Inferior parietal cortex (tissue), 1 donor: ENCODE data around the gene DOCK11.
"Not testable (repeated sequence)": the region's sequence is repeated elsewhere in the genome, so short reads cannot be mapped to it uniquely, and the experiment has no call there.

Experiments used
- DNase-seq: peaks from one replicate; pipeline ENCODE4 v3.0.0-alpha.2; 2016; ENCODE audit errors: extremely low spot score

Gene DOCK11

GRCh38 chrX:118570209-118570608 is 74.6 kb downstream of the DOCK11 start:
- no peak for DNase-seq

GRCh38 chrX:118571836-118572235 is 76.2 kb downstream of the DOCK11 start:
- DNase-seq = no peak

GRCh38 chrX:118574666-118575065 is 79.1 kb downstream of the DOCK11 start:
- DNase-seq = no peak

DNA sequence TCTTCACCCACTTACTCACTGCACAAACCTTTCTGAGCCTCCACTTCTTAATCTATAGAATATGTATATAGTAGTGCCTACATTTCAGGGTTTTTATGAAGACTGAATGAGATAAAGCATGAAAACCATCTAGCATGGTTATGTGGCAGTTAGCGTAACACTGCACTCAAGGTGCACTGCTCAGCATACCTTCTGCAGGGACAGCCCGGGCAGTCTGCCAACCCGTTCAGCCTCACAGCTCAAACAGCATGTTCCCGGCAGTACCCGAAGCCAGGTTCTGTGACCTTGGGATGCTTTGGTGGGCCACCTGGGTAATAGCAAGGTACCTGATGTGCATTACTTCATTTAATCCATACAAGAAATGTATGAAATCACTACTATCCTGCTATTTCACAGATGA is 81.4 kb downstream of the DOCK11 start:
- no peak for DNase-seq

GRCh38 chrX:118579417-118579816 is 83.8 kb downstream of the DOCK11 start:
- no peak for DNase-seq

GRCh38 chrX:118582926-118583325 is 87.3 kb downstream of the DOCK11 start:
- DNase-seq = not testable (repeated sequence)

DNA sequence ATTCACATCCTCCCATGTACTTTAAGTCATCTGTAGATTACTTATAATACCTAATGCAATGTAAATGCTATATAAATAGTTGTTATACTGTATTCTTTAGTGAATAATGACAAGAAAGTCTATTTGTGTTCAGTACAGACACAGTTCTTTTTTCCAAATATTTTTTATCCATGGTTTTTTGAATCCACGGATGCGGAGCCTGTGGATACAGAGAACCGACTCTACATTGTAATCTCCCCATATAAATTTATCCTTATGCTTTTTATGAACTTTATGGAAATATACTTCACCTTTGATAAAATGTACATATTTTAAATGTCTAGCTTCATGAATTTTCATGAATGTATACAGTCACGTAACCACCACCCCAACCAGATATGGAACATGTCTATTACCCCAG is 88.2 kb downstream of the DOCK11 start:
- DNase-seq = no peak

GRCh38 chrX:118585296-118585695 is 89.7 kb downstream of the DOCK11 start:
- DNase-seq = no peak

DNA sequence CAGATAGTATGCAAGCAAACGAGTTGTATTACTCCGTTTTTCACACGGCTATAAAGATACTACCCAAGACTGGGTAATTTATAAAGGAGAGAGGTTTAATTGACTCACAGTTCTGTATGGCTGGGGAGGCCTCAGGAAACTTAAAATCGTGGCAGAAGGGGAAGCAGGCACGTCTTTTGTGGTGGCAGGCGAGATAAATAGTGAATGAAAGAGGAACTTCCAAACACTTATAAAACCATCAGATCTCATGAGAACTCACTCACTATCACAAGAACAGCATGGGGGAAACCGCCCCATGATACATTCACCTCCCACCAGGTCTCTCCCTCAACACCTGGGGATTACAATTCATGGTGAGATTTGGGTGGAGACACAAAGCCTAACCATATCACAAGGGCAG is 90.6 kb downstream of the DOCK11 start:
- not testable (repeated sequence) for DNase-seq

- DNase-seq = no peak
Observed at GRCh38 chrX:118588715-118589114, 93.1 kb downstream of the DOCK11 start.

DNA sequence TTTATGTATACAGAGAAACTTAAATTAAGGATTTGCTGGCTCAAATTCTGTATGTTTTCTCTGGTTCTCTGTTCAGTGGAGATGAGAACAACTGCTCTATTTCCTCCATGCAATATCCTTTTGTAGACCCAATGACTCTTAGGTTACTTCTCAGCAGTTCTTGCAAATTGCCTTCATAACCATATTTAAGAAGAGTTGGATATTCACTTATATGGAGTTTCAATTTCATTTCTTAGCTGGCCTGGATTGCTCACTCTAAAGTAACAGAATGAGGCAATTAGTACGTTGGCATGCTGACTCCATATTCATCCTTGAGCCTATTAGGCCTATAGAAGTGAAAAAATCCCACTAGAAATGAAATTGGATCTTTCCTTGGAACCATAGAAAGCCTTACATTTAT is 93.6 kb downstream of the DOCK11 start:
- DNase-seq = no peak

DNA sequence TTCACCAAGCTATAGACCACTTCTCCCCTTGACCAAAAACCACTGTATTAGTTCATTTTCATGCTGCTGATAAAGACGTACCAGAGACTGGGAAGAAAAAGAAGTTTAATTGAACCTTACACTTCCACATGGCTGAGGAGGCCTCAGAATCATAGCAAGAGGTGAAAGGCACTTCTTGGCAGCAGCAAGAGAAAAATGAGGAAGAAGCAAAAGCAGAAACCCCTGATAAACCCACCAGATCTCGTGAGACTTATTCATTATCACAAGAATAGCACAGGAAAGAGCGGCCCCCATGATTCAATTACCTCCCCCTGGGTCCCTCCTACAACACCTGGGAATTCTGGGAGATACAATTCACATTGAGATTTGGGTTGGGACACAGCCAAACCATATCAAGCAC is 97.8 kb downstream of the DOCK11 start:
- DNase-seq = no peak

DNA sequence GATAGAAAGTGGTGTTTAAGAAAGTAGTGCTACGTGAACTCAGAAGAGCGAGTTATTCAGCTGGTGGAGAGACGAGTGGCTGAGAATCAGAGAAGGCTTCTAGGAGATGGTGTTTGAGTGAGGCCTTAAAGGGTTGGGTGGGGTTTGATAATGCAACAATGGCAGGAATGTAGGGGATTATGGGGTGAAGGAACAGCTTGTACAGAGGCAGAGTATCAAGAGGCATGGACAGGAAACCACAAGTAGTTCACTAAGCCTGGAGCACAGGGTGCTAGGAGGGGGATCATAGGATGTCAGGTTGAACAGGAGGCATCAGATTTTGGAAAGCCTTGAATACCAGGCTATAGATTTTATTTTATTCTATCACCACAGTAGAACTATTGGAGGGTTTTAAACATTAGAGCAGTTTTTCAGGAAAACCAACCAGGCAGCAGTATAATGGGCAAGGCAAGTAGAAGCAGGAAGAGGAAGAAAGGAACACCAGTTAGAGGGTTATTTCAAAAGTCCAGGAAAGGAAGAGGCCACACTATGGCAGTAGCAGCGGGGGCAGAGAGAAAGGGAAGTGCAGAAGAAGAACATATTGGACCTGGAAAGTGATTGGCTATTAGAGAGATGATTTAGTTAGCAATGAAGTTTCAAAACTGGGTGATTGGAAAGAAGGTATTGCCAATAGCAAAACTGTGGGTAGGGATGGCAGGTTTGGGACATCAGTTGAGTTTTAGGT is 99.2 kb downstream of the DOCK11 start:
- no peak for DNase-seq

- no peak for DNase-seq
Observed at GRCh38 chrX:118595501-118596042, 100.0 kb downstream of the DOCK11 start.

GRCh38 chrX:118596390-118596789 is 100.8 kb downstream of the DOCK11 start:
- DNase-seq = no peak

DNA sequence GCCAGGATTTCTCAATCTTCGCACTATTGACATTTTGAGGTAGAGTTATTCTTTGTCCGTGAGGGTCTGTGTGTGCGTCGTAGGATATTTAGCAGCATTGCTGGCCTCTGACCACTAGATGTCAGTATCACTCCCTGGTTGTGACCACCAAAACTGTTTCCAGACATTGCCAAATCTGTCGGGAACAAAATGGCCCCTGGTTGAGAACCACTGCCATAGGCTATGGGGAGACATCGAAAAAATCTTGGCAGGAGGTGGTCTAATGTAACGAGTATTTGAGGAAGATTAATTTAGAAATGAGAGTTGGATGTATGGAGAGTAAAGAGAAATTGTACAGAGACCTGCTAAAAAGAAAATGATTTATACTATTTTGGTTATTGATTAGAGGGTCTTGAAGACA is 108.4 kb downstream of the DOCK11 start:
- peak; percentile 70 for DNase-seq

DNA sequence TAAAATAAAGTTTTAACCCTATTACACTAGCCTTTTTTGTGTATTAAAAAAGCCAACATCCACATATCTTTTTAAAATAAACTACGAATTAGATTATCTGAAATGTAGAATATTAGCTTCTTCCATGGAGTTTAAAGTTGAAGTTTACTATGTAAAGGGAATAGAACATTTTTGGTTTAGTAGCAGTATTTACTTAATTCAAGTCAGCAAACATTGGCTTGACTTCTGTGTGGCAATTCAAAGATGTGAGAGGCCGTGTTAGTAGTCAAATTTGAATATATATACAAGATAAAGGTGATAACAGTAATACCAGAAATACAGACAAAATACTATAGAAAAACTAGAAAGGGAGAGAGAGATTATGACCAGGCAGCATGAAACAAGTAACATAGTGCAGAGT is 116.7 kb downstream of the DOCK11 start:
- no peak for DNase-seq

- no peak for DNase-seq
Observed at GRCh38 chrX:118614150-118614549, 118.5 kb downstream of the DOCK11 start.

- no peak for DNase-seq
Observed at GRCh38 chrX:118615141-118615540, 119.5 kb downstream of the DOCK11 start.

- no peak for DNase-seq
Observed at GRCh38 chrX:118621081-118621759, 125.6 kb downstream of the DOCK11 start.

- no peak for DNase-seq
Observed at GRCh38 chrX:118623062-118623461, 127.4 kb downstream of the DOCK11 start.

GRCh38 chrX:118626346-118626745 is 130.7 kb downstream of the DOCK11 start:
- no peak for DNase-seq

DNA sequence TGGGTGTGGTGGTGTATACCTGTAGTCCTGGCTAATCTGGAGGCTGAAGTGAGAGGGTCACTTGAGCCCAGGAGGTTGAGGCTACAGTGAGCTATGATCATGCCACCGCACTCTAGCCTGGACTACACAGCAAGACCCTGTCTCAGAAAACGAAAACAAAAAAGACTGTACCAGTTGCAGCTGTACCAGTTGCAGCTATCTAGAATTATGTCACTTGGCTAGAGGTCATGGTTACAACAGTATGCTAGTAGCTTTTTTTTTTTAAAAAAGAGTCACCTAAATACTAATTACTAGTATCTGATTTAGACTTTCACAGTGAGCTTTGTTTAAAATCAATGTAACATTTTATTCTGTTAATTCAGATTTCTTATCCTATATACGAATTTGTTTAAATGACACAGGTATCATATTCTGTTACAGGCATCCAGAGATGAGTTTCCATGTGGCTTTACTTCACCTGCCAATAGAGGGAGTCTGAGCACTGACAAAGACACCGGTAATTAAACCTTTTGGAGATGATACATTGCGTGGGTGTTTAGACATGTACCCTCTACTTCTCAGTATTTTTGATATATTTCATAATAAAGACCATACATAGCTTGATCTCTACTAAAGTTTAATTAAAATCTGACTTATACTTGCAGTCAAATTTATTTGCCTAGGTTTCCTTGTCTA is 131.6 kb downstream of the DOCK11 start:
- no peak for DNase-seq
